K562 (cell line): Measurements from ENCODE around the gene ANKRD6. TPM values are rescaled to one million over a fixed set of nuclear protein-coding genes. Genes with fewer than 3 reads are reported as not detected.

ENCODE experiments used
- ATAC-seq: fragments of 200-7000 bp; cut with Tn5 transposase; 3 replicates; pipeline ENCODE4 v1.9.1; 2020; ENCODE audit warnings: moderate library complexity
- BruUV-seq: library from RNA; stranded (reverse); fragments of 400-500 nt; replicated peaks from 2 replicates; lab custom pipeline; 2021; lab: Mats Ljungman, UMichigan
- CTCF ChIA-PET: fragments of 300-600 bp; formaldehyde crosslinking; extraction: SDS; loops from one replicate; lab custom pipeline; 2021; ENCODE audit warnings: low intra/inter-chr PET ratio; lab: Yijun Ruan, JAX
- POLR2A ChIA-PET: fragments of 300-600, 350-650 bp; sonication (Branson Sonifier 250); formaldehyde crosslinking; extraction: SDS; loops from one replicate; lab custom pipeline; 2021; ENCODE audit warnings: antibody characterized with exemption, inconsistent platforms; lab: Yijun Ruan, JAX
- DNase-seq, 4 experiments: peaks; one replicate each; pipeline versions ENCODE4 v3.0.0 to v3.0.0-alpha.2; 2011 to 2018; ENCODE audit warnings: low spot score in 3 of 4, mixed read lengths in 3 of 4; ENCODE audit errors: extremely low read depth in 1 of 4
- FAIRE-seq: peaks from 2 replicates; lab custom pipeline; 2011; peaks lifted over from hg19 to GRCh38; lab: Jason Lieb, UNC
- H2AFZ ChIP-seq: 2 replicates; pipeline ENCODE4 v1.6.0; 2011; ENCODE audit warnings: low read depth, low read length, control low read depth, inconsistent platforms
- H3K27ac ChIP-seq: fragments of 200-600 bp; 3 replicates; pipeline ENCODE4 v1.8.0; 2011; ENCODE audit warnings: low read depth, mild to moderate bottlenecking, control low read depth, inconsistent platforms, low read length, moderate library complexity, mixed read lengths; ENCODE audit errors: extremely low read depth
- H3K27me3 ChIP-seq, 2 experiments: fragments of 300-600 bp in 1 of 2; 2 replicates in 1 of 2; 3 replicates in 1 of 2; pipeline versions ENCODE4 v1.6.0 to v1.8.0; 2011; ENCODE audit warnings: inconsistent platforms in 2 of 2, low read length in 2 of 2, mild to moderate bottlenecking in 1 of 2, mixed read lengths in 1 of 2, moderate library complexity in 1 of 2; ENCODE audit not compliant: control insufficient read depth in 2 of 2, insufficient read depth in 2 of 2
- H3K36me3 ChIP-seq: fragments of 300-600 bp; 3 replicates; pipeline ENCODE4 v1.8.0; 2011; ENCODE audit warnings: mild to moderate bottlenecking, low read length, inconsistent platforms; ENCODE audit not compliant: control insufficient read depth, insufficient read depth
- H3K4me1 ChIP-seq, 2 experiments: fragments of 200-600 bp in 1 of 2; replicated peaks in 1 of 2; 2 replicates in 1 of 2; 3 replicates in 1 of 2; pipeline versions ENCODE4 v1.5.1 to v1.8.0; 2011; ENCODE audit warnings: inconsistent platforms in 2 of 2, low read length in 2 of 2, mild to moderate bottlenecking in 1 of 2, mixed read lengths in 1 of 2, moderate library complexity in 1 of 2; ENCODE audit not compliant: control insufficient read depth in 2 of 2, insufficient read depth in 2 of 2
- H3K4me2 ChIP-seq: 2 replicates; pipeline ENCODE4 v1.6.1; 2011; ENCODE audit warnings: low read length, control low read depth, inconsistent platforms, mixed read lengths; ENCODE audit not compliant: insufficient read depth
- H3K4me3 ChIP-seq: fragments of 200-600 bp; sonication (generic), shearing (Covaris generic); 2 replicates; pipeline ENCODE4 v1.5.1; 2016; ENCODE audit warnings: control low read depth, inconsistent platforms
- H3K79me2 ChIP-seq: fragments of 200-600 bp; 3 replicates; pipeline ENCODE4 v1.8.0; 2011; ENCODE audit warnings: low read length, inconsistent platforms; ENCODE audit not compliant: control insufficient read depth, insufficient read depth
- H3K9ac ChIP-seq, 2 experiments: 2 replicates each; pipeline versions ENCODE4 v1.6.0 to v1.6.1; 2011; ENCODE audit warnings: low read depth in 2 of 2, low read length in 2 of 2, control low read depth in 1 of 2, inconsistent platforms in 1 of 2, mild to moderate bottlenecking in 1 of 2, mixed read lengths in 1 of 2; ENCODE audit not compliant: insufficient read depth in 1 of 2
- H3K9me1 ChIP-seq: one replicate; pipeline ENCODE4 v1.6.0; 2011; ENCODE audit warnings: inconsistent platforms, mild to moderate bottlenecking, low read length, moderate library complexity; ENCODE audit not compliant: control insufficient read depth, insufficient read depth
- H3K9me3 ChIP-seq: replicated peaks from 2 replicates; pipeline ENCODE4 v1.5.1; 2011; ENCODE audit warnings: low read depth, low read length, inconsistent platforms; ENCODE audit not compliant: control insufficient read depth, insufficient read depth
- H4K20me1 ChIP-seq: replicated peaks from 2 replicates; pipeline ENCODE4 v1.6.1; 2011; ENCODE audit warnings: low read length, inconsistent platforms, mixed read lengths; ENCODE audit not compliant: control insufficient read depth, insufficient read depth
- ATF3 ChIP-seq, 2 experiments: fragments of 450-650 bp in 1 of 2; sonication (generic) in 1 of 2; formaldehyde crosslinking in 1 of 2; IDR thresholded peaks in 1 of 2; conservative IDR thresholded peaks in 1 of 2; 2 replicates each; pipeline versions ENCODE4 v1.6.1 to v1.8.1; 2016 to 2023; ENCODE audit warnings: mild to moderate bottlenecking in 2 of 2, moderate library complexity in 2 of 2, inconsistent platforms in 1 of 2, missing genetic modification reagents in 1 of 2
- BHLHE40 ChIP-seq: IDR thresholded peaks from 2 replicates; pipeline ENCODE4 v1.6.1; 2011; ENCODE audit warnings: low read length, improper control_type of control experiment
- CEBPB ChIP-seq: fragments of 450-650 bp; IDR thresholded peaks from 2 replicates; pipeline ENCODE4 v1.6.1; 2016; ENCODE audit warnings: missing genetic modification characterization, missing compliant biosample characterization
- CEBPG ChIP-seq, 3 experiments: fragments of 200-800 bp in 1 of 3; sonication (Bioruptor generic) in 1 of 3; sonication (generic) in 1 of 3; formaldehyde crosslinking in 1 of 3; IDR thresholded peaks in 2 of 3; conservative IDR thresholded peaks in 1 of 3; 2 replicates each; pipeline versions ENCODE4 v1.6.1 to v1.8.0; 2016 to 2022; ENCODE audit warnings: missing compliant biosample characterization in 2 of 3, missing genetic modification characterization in 2 of 3, mild to moderate bottlenecking in 1 of 3, missing genetic modification reagents in 1 of 3
- FOXA3 ChIP-seq, 2 experiments: fragments of 450-650 bp in 1 of 2; sonication (generic) in 1 of 2; formaldehyde crosslinking; IDR thresholded peaks in 1 of 2; conservative IDR thresholded peaks in 1 of 2; 2 replicates each; pipeline versions ENCODE4 v1.4.0 to v1.8.0; 2020 to 2022; ENCODE audit warnings: mild to moderate bottlenecking in 2 of 2, missing genetic modification reagents in 1 of 2
- HMGN3 ChIP-seq: IDR thresholded peaks from 2 replicates; pipeline ENCODE4 v1.6.1; 2011; ENCODE audit warnings: borderline replicate concordance, low read depth, mild to moderate bottlenecking, mixed read lengths, low read length; ENCODE audit not compliant: insufficient read length; ENCODE audit errors: extremely low read depth
- THAP12 ChIP-seq: fragments of 250-450 bp; sonication (Bioruptor Pico); IDR thresholded peaks from 2 replicates; pipeline ENCODE4 v1.9.0; 2021; ENCODE audit warnings: mild to moderate bottlenecking, inconsistent platforms
- ZNF398 ChIP-seq: fragments of 250-450 bp; sonication (Bioruptor Pico); IDR thresholded peaks from 2 replicates; pipeline ENCODE4 v1.8.0; 2021; ENCODE audit warnings: moderate library complexity, mild to moderate bottlenecking, inconsistent platforms
- ZNF707 ChIP-seq: fragments of 250-450 bp; sonication (Bioruptor Pico); conservative IDR thresholded peaks from 2 replicates; pipeline ENCODE4 v1.8.0; 2022; ENCODE audit warnings: inconsistent platforms, mild to moderate bottlenecking, moderate library complexity
- WGBS: fragments of 100-300 bp; shearing (Covaris generic); methylation state at CpG from one replicate; pipeline ENCODE4 v1.1.6; 2016; ENCODE audit warnings: low coverage, mixed read lengths; ENCODE audit not compliant: insufficient coverage; ENCODE audit errors: missing lambda C conversion rate; 5-methylcytosine and 5-hydroxymethylcytosine counted together
- in situ Hi-C: fragments of 300-500 bp; cut with MboI; formaldehyde crosslinking; loops from 4 replicates; pipeline ENCODE4 v1.15.0; 2018; ENCODE audit warnings: inconsistent platforms, mixed read lengths
- intact Hi-C: fragments of 100-400 bp; cut with micrococcal nuclease; formaldehyde crosslinking; loops from 2 replicates; pipeline ENCODE4 v1.14.2; 2022
- polyA plus RNA-seq, 8 experiments: library from polyadenylated mRNA; depleted of rRNA in 4 of 8; stranded (reverse) in 5 of 8; unstranded in 3 of 8; fragments of >200 nt; fragmentation: Nextera tagmentation in 2 of 8; fragmentation: Illumina TruSeq in 1 of 8; extraction: Ambion mirVana in 2 of 8; extraction: Trizol in 1 of 8; gene quantifications; 2 replicates each; pipeline versions ENCODE4 v1.2.1 to v1.2.3, GENCODE V29; 2011 to 2014; ENCODE audit warnings: inconsistent platforms in 1 of 8, missing spikeins in 1 of 8
- total RNA-seq, 7 experiments: library from RNA; depleted of rRNA in 6 of 7; stranded (reverse); fragments of >200 nt in 6 of 7; fragmentation: Illumina TruSeq in 2 of 7; extraction: Trizol in 2 of 7; gene quantifications; 2 replicates each; pipeline versions ENCODE4 v1.2.1 to v1.2.3, GENCODE V29; 2011 to 2021; ENCODE audit warnings: low replicate concordance in 1 of 7

Gene ANKRD6
- total and polyA plus RNA-seq, 9 of the 15 experiments (the other 6 are each of a cell fraction or from before 2014, with no cell fraction given) = 0.04 to 0.22 (median 0.08) TPM; not detected in 4

GRCh38 chr6:89400912-89401399 is 32.0 kb upstream of the ANKRD6 start:
- Histone ChIP-seq H3K4me2 (no peak overlapping the region), H4K20me1 (0 out of 2 replicates have a peak, but pooled peaks cover 4% of the 10 kb centered on the region), H3K27me3 (peaks cover 2 to 30% of the 10 kb centered on the region in 2 experiments; a peak in 3 of 5 replicates), H3K79me2 (no peaks in the 10 kb centered on the region), H3K9ac (no peak overlapping the region), H3K9me3 (no peaks in the 10 kb centered on the region), H3K36me3 (no peaks in the 10 kb centered on the region), H3K4me1 (no peaks in the 10 kb centered on the region), H2AFZ (no peak overlapping the region), H3K27ac (no peak overlapping the region), H3K4me3 (no peak overlapping the region), H3K9me1 (no peaks in the 10 kb centered on the region)
- intact Hi-C loops (no loop called here), in situ Hi-C loops (no loop called here)
- BruUV-seq = no TSS peak
- no peak for FAIRE-seq
- no peak for DNase-seq
- POLR2A ChIA-PET = interaction anchor here (0.7 to 1.0 kb wide), 3 partner anchors 12 to 1056 kb away, joined by 3 read pairs; no protein-coding TSS in a partner anchor
- WGBS = 0% methylated on average over 6 of the region's 6 CpGs
- no peak for ATAC-seq
- CTCF ChIA-PET = no interaction called here
- TF ChIP-seq ATF3 (IDR thresholded peaks at IDR 0.05) (no peak), ATF3 (CRISPR knock-in tag; conservative IDR thresholded peaks at IDR 0.05) (no peak), HMGN3 (no peak), FOXA3 (CRISPR knock-in tag; conservative IDR thresholded peaks at IDR 0.05 in 1 of 2, IDR thresholded peaks at IDR 0.05 in 1 of 2) (no peak), CEBPG (CRISPR knock-in tag; IDR thresholded peaks at IDR 0.05) (no peak), CEBPG (tag; conservative IDR thresholded peaks at IDR 0.05 in 1 of 2, IDR thresholded peaks at IDR 0.05 in 1 of 2) (0 out of 4 replicates have a peak, but pooled peaks of 1 of the 2 experiments have one; percentile 15), THAP12 (CRISPR knock-in tag) (no peak), ZNF707 (no peak), BHLHE40 (no peak), CEBPB (tag) (peak; percentile 23; the same call in 1 of the 2 replicates), ZNF398 (CRISPR knock-in tag) (no peak)
